Astrocyte (in vitro differentiated cells and primary cell): Measurements from ENCODE around the gene SLC35F1. TPM values are rescaled to one million over a fixed set of nuclear protein-coding genes. Genes with fewer than 3 reads are reported as not detected.

Source experiments
- DNase-seq: peaks from one replicate; pipeline ENCODE4 v3.0.0-alpha.2; 2010; ENCODE audit warnings: low read depth
- FAIRE-seq: peaks from 2 replicates; lab custom pipeline; 2011; peaks lifted over from hg19 to GRCh38; lab: Jason Lieb, UNC
- H2AFZ ChIP-seq: 2 replicates; pipeline ENCODE4 v1.6.0; 2012; ENCODE audit warnings: low read depth, low read length, inconsistent platforms
- H3K27ac ChIP-seq: 2 replicates; pipeline ENCODE4 v1.5.1; 2011; ENCODE audit warnings: low read depth, low read length, inconsistent platforms
- H3K27me3 ChIP-seq: 2 replicates; pipeline ENCODE4 v1.6.0; 2011; ENCODE audit warnings: low read length, inconsistent platforms; ENCODE audit not compliant: insufficient read depth
- H3K36me3 ChIP-seq: 2 replicates; pipeline ENCODE4 v1.5.1; 2011; ENCODE audit warnings: low read length, inconsistent platforms; ENCODE audit not compliant: insufficient read depth
- H3K4me1 ChIP-seq: 2 replicates; pipeline ENCODE4 v1.5.1; 2011; ENCODE audit warnings: low read length, inconsistent platforms; ENCODE audit not compliant: insufficient read depth
- H3K4me2 ChIP-seq: 2 replicates; pipeline ENCODE4 v1.6.0; 2012; ENCODE audit warnings: low read length, inconsistent platforms
- H3K4me3 ChIP-seq: 2 replicates; pipeline ENCODE4 v1.5.1; 2011; ENCODE audit warnings: low read depth, mild to moderate bottlenecking, low read length, inconsistent platforms; ENCODE audit not compliant: insufficient read depth
- H3K79me2 ChIP-seq: 2 replicates; pipeline ENCODE4 v1.6.0; 2012; ENCODE audit warnings: mild to moderate bottlenecking, low read length, inconsistent platforms; ENCODE audit not compliant: insufficient read depth
- H3K9ac ChIP-seq: 2 replicates; pipeline ENCODE4 v1.6.0; 2012; ENCODE audit warnings: mild to moderate bottlenecking, low read length, inconsistent platforms
- H3K9me3 ChIP-seq: 2 replicates; pipeline ENCODE4 v1.5.1; 2012; ENCODE audit warnings: low read depth, mild to moderate bottlenecking, low read length, inconsistent platforms; ENCODE audit not compliant: insufficient read depth
- H4K20me1 ChIP-seq: 2 replicates; pipeline ENCODE4 v1.6.0; 2012; ENCODE audit warnings: low read length, inconsistent platforms; ENCODE audit not compliant: insufficient read depth
- H3K27ac Mint-ChIP-seq: one replicate; pipeline ENCODE4 v1.8.0; 2021; ENCODE audit warnings: mild to moderate bottlenecking, mixed read lengths; ENCODE audit not compliant: unreplicated experiment
- H3K27me3 Mint-ChIP-seq: one replicate; pipeline ENCODE4 v1.8.0; 2021; ENCODE audit warnings: low read depth, mixed read lengths; ENCODE audit not compliant: unreplicated experiment
- H3K36me3 Mint-ChIP-seq: one replicate; pipeline ENCODE4 v1.8.0; 2021; ENCODE audit warnings: low read depth, mixed read lengths; ENCODE audit not compliant: unreplicated experiment
- H3K4me1 Mint-ChIP-seq: one replicate; pipeline ENCODE4 v1.8.0; 2021; ENCODE audit warnings: low read depth, mixed read lengths; ENCODE audit not compliant: unreplicated experiment
- H3K4me3 Mint-ChIP-seq: one replicate; pipeline ENCODE4 v1.8.0; 2021; ENCODE audit warnings: mild to moderate bottlenecking, moderate library complexity, mixed read lengths; ENCODE audit not compliant: unreplicated experiment
- H3K9me3 Mint-ChIP-seq: one replicate; pipeline ENCODE4 v1.8.0; 2021; ENCODE audit warnings: mild to moderate bottlenecking, mixed read lengths; ENCODE audit not compliant: unreplicated experiment
- EZH2 ChIP-seq: IDR thresholded peaks from 2 replicates; pipeline ENCODE4 v1.6.1; 2012; ENCODE audit warnings: mild to moderate bottlenecking, low read length, inconsistent platforms; ENCODE audit not compliant: insufficient read depth
- total RNA-seq: library from RNA; stranded (reverse); gene quantifications from 2 replicates; pipeline ENCODE4 v1.2.1, GENCODE V29; 2021
- TF ChIP-seq, protein P1 (sequence below): IDR thresholded peaks from 2 replicates; pipeline ENCODE4 v1.5.1; 2011; ENCODE audit warnings: low read depth, mild to moderate bottlenecking, inconsistent platforms, low read length, moderate library complexity; ENCODE audit not compliant: insufficient read depth

SLC35F1 gene
- total RNA-seq, 1 donor from 2014 or later = 1.0 TPM

GRCh38 chr6:118186672-118187567 lies 279.9 kb downstream of the SLC35F1 start:
- Mint-ChIP-seq H3K4me1 (peaks cover 17% of the 10 kb centered on the region), H3K27ac (peak overlapping the region; percentile 60), H3K27me3 (no peaks in the 10 kb centered on the region), H3K9me3 (peaks cover 3% of the 10 kb centered on the region), H3K36me3 (no peaks in the 10 kb centered on the region), H3K4me3 (no peak overlapping the region)
- Histone ChIP-seq H4K20me1 (no peaks in the 10 kb centered on the region), H3K36me3 (no peaks in the 10 kb centered on the region), H3K4me2 (peak overlapping the region; percentile 66), H3K27me3 (no peaks in the 10 kb centered on the region), H3K4me3 (no peak overlapping the region), H3K9ac (no peak overlapping the region), H3K9me3 (peaks cover 2% of the 10 kb centered on the region), H2AFZ (no peak overlapping the region), H3K79me2 (no peaks in the 10 kb centered on the region), H3K27ac (peak overlapping the region; percentile 23), H3K4me1 (peaks cover 13% of the 10 kb centered on the region)
- FAIRE-seq (no peak), DNase-seq (peak; percentile 49)
- no peak for TF ChIP-seq EZH2
- TF ChIP-seq, protein P1, sequence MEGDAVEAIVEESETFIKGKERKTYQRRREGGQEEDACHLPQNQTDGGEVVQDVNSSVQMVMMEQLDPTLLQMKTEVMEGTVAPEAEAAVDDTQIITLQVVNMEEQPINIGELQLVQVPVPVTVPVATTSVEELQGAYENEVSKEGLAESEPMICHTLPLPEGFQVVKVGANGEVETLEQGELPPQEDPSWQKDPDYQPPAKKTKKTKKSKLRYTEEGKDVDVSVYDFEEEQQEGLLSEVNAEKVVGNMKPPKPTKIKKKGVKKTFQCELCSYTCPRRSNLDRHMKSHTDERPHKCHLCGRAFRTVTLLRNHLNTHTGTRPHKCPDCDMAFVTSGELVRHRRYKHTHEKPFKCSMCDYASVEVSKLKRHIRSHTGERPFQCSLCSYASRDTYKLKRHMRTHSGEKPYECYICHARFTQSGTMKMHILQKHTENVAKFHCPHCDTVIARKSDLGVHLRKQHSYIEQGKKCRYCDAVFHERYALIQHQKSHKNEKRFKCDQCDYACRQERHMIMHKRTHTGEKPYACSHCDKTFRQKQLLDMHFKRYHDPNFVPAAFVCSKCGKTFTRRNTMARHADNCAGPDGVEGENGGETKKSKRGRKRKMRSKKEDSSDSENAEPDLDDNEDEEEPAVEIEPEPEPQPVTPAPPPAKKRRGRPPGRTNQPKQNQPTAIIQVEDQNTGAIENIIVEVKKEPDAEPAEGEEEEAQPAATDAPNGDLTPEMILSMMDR = no peak

DNA sequence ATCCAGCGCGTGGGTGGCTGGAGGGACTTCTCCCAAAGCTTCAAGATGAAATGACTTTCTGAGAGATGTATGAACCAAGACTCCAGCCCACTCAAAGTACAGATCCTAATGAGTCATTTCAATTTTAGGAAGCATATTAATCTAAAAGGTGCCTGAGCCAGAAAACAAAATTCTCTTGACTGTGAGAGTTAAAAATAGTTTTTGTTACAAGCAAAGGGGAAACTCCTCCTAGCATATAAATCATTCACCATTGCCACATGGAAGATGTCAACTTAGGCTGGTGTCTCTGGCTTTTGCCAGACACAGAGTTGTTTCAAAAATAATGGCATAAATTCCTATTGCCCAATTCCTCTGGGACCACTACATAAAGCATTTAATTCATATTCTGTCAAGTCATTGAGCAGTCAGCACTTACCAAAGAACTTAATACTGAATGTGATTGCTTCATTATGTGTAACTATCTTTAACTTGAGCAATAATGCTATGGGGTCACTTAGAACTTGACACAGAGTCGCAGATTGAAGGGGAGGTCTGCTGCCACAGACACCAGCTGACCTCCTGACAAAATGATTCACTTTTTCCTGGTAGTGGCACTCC lies 280.6 kb downstream of the SLC35F1 start:
- Mint-ChIP-seq H3K27ac (peak overlapping the region; percentile 60), H3K4me3 (no peak overlapping the region), H3K36me3 (no peaks in the 10 kb centered on the region), H3K9me3 (peaks cover 3% of the 10 kb centered on the region), H3K27me3 (no peaks in the 10 kb centered on the region), H3K4me1 (peaks cover 17% of the 10 kb centered on the region)
- Histone ChIP-seq H3K4me3 (no peak overlapping the region), H4K20me1 (no peaks in the 10 kb centered on the region), H3K27me3 (no peaks in the 10 kb centered on the region), H3K27ac (peak overlapping the region; percentile 23), H3K9ac (no peak overlapping the region), H3K9me3 (peaks cover 2% of the 10 kb centered on the region), H3K79me2 (no peaks in the 10 kb centered on the region), H3K36me3 (no peaks in the 10 kb centered on the region), H3K4me1 (peaks cover 13% of the 10 kb centered on the region), H2AFZ (no peak overlapping the region), H3K4me2 (peak overlapping the region; percentile 66)
- FAIRE-seq (no peak), DNase-seq (peak; percentile 86)
- TF ChIP-seq, protein P1 = no peak
- TF ChIP-seq EZH2 = no peak
